Hepatocyte (in vitro differentiated cells): ENCODE results near the gene PRCP. TPM values are rescaled to one million over a fixed set of nuclear protein-coding genes. Genes with fewer than 3 reads are reported as not detected.

Experiments used
- DNase-seq: peaks from one replicate; pipeline ENCODE4 v3.0.0-alpha.2; 2016; ENCODE audit warnings: low spot score
- H2AFZ ChIP-seq: fragments of 200-600 bp; sonication (generic); 2 replicates; pipeline ENCODE4 v1.6.0; 2016; ENCODE audit warnings: antibody characterized with exemption, mild to moderate bottlenecking
- H3K27ac ChIP-seq: fragments of 200-600 bp; sonication (generic); 2 replicates; pipeline ENCODE4 v1.5.1; 2016; ENCODE audit warnings: mild to moderate bottlenecking
- H3K27me3 ChIP-seq: fragments of 200-600 bp; sonication (generic); 2 replicates; pipeline ENCODE4 v1.6.1; 2016
- H3K36me3 ChIP-seq: fragments of 200-600 bp; sonication (generic); replicated peaks from 2 replicates; pipeline ENCODE4 v1.5.1; 2016; ENCODE audit warnings: low read depth; ENCODE audit not compliant: insufficient read depth
- H3K4me1 ChIP-seq: fragments of 200-600 bp; sonication (generic); 2 replicates; pipeline ENCODE4 v1.5.1; 2016; ENCODE audit warnings: mild to moderate bottlenecking, moderate library complexity; ENCODE audit not compliant: insufficient read depth
- H3K4me2 ChIP-seq: fragments of 200-600 bp; sonication (generic); 2 replicates; pipeline ENCODE4 v1.6.0; 2016
- H3K4me3 ChIP-seq: fragments of 200-600 bp; sonication (generic); 2 replicates; pipeline ENCODE4 v1.5.1; 2016; ENCODE audit warnings: mild to moderate bottlenecking
- H3K79me2 ChIP-seq: fragments of 200-600 bp; sonication (generic); 2 replicates; pipeline ENCODE4 v1.6.0; 2017; ENCODE audit warnings: mild to moderate bottlenecking
- H3K9me2 ChIP-seq: fragments of 200-600 bp; sonication (generic); replicated peaks from 2 replicates; pipeline ENCODE4 v1.6.0; 2017; ENCODE audit warnings: mild to moderate bottlenecking; ENCODE audit not compliant: insufficient read depth
- H3K9me3 ChIP-seq: fragments of 200-600 bp; sonication (generic); 2 replicates; pipeline ENCODE4 v1.5.1; 2016; ENCODE audit warnings: low read depth, mild to moderate bottlenecking
- H4K20me1 ChIP-seq: fragments of 200-600 bp; sonication (generic); 2 replicates; pipeline ENCODE4 v1.6.0; 2016; ENCODE audit warnings: mild to moderate bottlenecking; ENCODE audit not compliant: insufficient read depth, poor library complexity, severe bottlenecking
- EZH2 ChIP-seq: fragments of 200-600 bp; sonication (generic); IDR thresholded peaks from 2 replicates; pipeline ENCODE4 v1.6.1; 2016; ENCODE audit warnings: antibody characterized with exemption, mild to moderate bottlenecking, borderline replicate concordance
- EZH2phosphoT487 ChIP-seq: fragments of 200-600 bp; sonication (generic); IDR thresholded peaks from one replicate; pipeline ENCODE4 v1.6.1; 2018; ENCODE audit warnings: antibody characterized with exemption, mild to moderate bottlenecking, low read depth, moderate library complexity; ENCODE audit not compliant: unreplicated experiment, severe bottlenecking
- WGBS: methylation state at CpG from one replicate; pipeline ENCODE4 v1.1.6; 2016; ENCODE audit warnings: low lambda C conversion rate; ENCODE audit errors: missing lambda C conversion rate; 5-methylcytosine and 5-hydroxymethylcytosine counted together
- polyA plus RNA-seq: library from polyadenylated mRNA; unstranded; fragments of >200 nt; fragmentation: Nextera tagmentation; extraction: Ambion mirVana; gene quantifications from 2 replicates; pipeline ENCODE4 v1.2.1, GENCODE V29; 2016
- total RNA-seq: library from RNA; depleted of rRNA; stranded (reverse); fragments of >200 nt; gene quantifications from 2 replicates; pipeline ENCODE4 v1.2.3, GENCODE V29; 2014
- TF ChIP-seq, protein P1 (sequence below): fragments of 200-600 bp; sonication (generic); IDR thresholded peaks from 2 replicates; pipeline ENCODE4 v1.5.1; 2016; ENCODE audit warnings: antibody characterized with exemption, mild to moderate bottlenecking; ENCODE audit not compliant: poor library complexity

PRCP gene
- total and polyA plus RNA-seq, 2 experiments from 2014 or later, result 46.8 to 53.0 TPM

DNA sequence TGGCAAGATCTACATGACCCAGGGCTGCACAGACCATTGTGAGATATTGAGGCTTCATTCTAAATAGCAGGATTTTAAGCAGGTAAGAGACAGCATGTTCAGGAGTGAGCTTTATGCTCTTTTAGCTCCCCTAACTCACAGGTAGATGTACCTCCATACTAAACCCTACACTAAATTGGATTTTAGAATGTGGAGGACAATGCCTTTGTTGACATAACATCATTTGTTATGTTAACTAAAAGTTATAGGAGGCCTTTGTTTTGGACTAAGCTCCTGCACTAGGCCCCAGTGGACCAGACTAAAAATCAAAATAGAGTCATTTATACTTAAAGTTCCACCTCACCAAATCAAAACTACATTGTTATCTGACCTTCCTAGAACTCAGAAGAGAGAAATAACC lies 8.1 kb upstream of the PRCP start:
- no peak overlapping the region for H3K27ac ChIP-seq
- H4K20me1 ChIP-seq, result no peaks in the 10 kb centered on the region
- no peaks in the 10 kb centered on the region for H3K9me2 ChIP-seq
- TF ChIP-seq, protein P1, sequence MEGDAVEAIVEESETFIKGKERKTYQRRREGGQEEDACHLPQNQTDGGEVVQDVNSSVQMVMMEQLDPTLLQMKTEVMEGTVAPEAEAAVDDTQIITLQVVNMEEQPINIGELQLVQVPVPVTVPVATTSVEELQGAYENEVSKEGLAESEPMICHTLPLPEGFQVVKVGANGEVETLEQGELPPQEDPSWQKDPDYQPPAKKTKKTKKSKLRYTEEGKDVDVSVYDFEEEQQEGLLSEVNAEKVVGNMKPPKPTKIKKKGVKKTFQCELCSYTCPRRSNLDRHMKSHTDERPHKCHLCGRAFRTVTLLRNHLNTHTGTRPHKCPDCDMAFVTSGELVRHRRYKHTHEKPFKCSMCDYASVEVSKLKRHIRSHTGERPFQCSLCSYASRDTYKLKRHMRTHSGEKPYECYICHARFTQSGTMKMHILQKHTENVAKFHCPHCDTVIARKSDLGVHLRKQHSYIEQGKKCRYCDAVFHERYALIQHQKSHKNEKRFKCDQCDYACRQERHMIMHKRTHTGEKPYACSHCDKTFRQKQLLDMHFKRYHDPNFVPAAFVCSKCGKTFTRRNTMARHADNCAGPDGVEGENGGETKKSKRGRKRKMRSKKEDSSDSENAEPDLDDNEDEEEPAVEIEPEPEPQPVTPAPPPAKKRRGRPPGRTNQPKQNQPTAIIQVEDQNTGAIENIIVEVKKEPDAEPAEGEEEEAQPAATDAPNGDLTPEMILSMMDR, result no peak
- H3K4me2 ChIP-seq, result no peak overlapping the region
- H3K9me3 ChIP-seq, result peaks cover 5% of the 10 kb centered on the region
- no peaks in the 10 kb centered on the region for H3K36me3 ChIP-seq
- H2AFZ ChIP-seq, result peak overlapping the region; percentile 27
- no peak overlapping the region for H3K4me3 ChIP-seq
- DNase-seq, result no peak
- H3K27me3 ChIP-seq, result no peaks in the 10 kb centered on the region
- H3K79me2 ChIP-seq, result no peaks in the 10 kb centered on the region
- no peaks in the 10 kb centered on the region for H3K4me1 ChIP-seq

DNA sequence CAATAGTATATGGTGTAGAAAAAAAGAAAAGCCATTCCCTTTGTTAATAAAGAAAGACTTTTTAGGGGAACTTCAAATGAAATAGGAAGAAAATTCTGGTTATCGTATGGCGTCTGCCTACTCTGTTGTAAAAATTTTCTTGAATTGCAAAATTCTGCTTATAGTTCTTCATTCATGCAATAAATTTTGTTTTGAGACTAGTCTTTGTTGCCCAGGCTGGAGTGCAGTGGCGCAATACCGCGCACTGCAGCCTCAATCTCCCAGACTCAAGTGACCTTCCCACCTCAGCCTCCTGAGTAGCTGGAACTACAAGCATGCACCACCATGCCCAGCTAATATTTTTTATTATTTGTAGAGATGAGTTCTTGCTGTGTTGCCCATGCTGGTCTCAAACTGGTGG lies 7.1 kb upstream of the PRCP start:
- H3K4me2 ChIP-seq, result no peak overlapping the region
- no peak for TF ChIP-seq EZH2phosphoT487
- TF ChIP-seq, protein P1, result no peak
- no peaks in the 10 kb centered on the region for H3K79me2 ChIP-seq
- H2AFZ ChIP-seq, result no peak overlapping the region
- H3K27ac ChIP-seq, result peak overlapping the region; percentile 3
- H3K27me3 ChIP-seq, result no peaks in the 10 kb centered on the region
- no peaks in the 10 kb centered on the region for H3K36me3 ChIP-seq
- H3K9me2 ChIP-seq, result no peaks in the 10 kb centered on the region
- no peaks in the 10 kb centered on the region for H4K20me1 ChIP-seq
- H3K9me3 ChIP-seq, result peaks cover 5% of the 10 kb centered on the region
- no peak for DNase-seq
- no peak overlapping the region for H3K4me3 ChIP-seq
- WGBS, result 97% methylated on average over 5 of the region's 5 CpGs
- no peaks in the 10 kb centered on the region for H3K4me1 ChIP-seq

DNA sequence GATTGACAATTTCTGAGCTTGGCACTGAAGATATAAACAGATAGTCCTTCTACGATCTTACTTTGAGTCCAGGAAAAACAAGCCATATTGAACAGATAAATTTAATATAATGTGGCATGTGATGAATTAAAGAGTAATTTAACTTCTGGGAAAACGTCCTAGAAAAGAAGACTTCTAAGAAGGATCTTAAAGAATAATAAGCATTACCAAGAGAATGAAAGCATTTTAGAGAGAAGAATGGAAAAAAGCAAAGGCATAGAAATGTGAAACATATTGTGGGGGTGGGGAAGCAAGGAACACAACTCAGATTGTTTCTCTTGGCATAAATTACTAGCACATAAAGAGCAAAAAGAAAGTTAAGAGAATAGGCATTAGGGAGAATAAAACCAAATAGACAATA lies 6.7 kb upstream of the PRCP start:
- Histone ChIP-seq H3K9me3 (peaks cover 4% of the 10 kb centered on the region), H3K27me3 (no peaks in the 10 kb centered on the region), H3K79me2 (no peaks in the 10 kb centered on the region), H3K27ac (peak overlapping the region; percentile 3), H3K36me3 (no peaks in the 10 kb centered on the region), H3K4me3 (no peak overlapping the region), H3K4me1 (no peaks in the 10 kb centered on the region), H3K9me2 (no peaks in the 10 kb centered on the region), H4K20me1 (no peaks in the 10 kb centered on the region), H3K4me2 (no peak overlapping the region), H2AFZ (no peak overlapping the region)
- DNase-seq, result no peak
- TF ChIP-seq EZH2phosphoT487 (no peak), EZH2 (no peak)
- TF ChIP-seq, protein P1, result no peak
- 64% methylated on average over 2 of the region's 2 CpGs for WGBS

DNA sequence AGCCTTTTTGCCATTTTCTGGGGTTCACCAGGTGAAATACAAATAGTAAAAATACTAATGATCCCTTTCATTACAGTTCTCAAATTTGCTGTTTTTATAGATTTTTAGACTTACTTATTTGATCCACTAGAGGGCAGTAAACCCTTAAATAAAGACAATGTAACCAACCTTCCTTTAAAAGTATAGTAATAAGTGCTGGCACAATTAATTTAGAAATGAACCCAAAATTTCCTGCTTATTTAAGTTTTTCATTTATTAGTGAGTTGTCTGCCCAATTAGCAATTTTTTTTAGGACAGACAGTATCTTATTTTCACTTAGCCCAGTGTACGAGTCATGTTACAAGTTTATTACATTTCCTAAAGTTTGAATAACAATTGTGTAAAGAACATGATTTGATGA lies 6.0 kb upstream of the PRCP start:
- H3K27me3 ChIP-seq, result no peaks in the 10 kb centered on the region
- H3K9me2 ChIP-seq, result no peaks in the 10 kb centered on the region
- TF ChIP-seq, protein P1, result peak; percentile 63
- no peak for TF ChIP-seq EZH2
- H3K36me3 ChIP-seq, result no peaks in the 10 kb centered on the region
- H2AFZ ChIP-seq, result no peak overlapping the region
- no peak overlapping the region for H3K4me2 ChIP-seq
- no peak overlapping the region for H3K4me3 ChIP-seq
- H3K4me1 ChIP-seq, result no peaks in the 10 kb centered on the region
- H4K20me1 ChIP-seq, result no peaks in the 10 kb centered on the region
- no peaks in the 10 kb centered on the region for H3K9me3 ChIP-seq
- 73% methylated on average over 1 of the region's 1 CpG for WGBS
- no peaks in the 10 kb centered on the region for H3K79me2 ChIP-seq
- DNase-seq, result peak; percentile 43
- no peak overlapping the region for H3K27ac ChIP-seq
